ENCODE measurements around the gene NKD2. TPM values are rescaled to one million over a fixed set of nuclear protein-coding genes. Genes with fewer than 3 reads are reported as not detected.

Gene NKD2
- total RNA-seq, 1 experiment from 2014 or later: not detected

DNA sequence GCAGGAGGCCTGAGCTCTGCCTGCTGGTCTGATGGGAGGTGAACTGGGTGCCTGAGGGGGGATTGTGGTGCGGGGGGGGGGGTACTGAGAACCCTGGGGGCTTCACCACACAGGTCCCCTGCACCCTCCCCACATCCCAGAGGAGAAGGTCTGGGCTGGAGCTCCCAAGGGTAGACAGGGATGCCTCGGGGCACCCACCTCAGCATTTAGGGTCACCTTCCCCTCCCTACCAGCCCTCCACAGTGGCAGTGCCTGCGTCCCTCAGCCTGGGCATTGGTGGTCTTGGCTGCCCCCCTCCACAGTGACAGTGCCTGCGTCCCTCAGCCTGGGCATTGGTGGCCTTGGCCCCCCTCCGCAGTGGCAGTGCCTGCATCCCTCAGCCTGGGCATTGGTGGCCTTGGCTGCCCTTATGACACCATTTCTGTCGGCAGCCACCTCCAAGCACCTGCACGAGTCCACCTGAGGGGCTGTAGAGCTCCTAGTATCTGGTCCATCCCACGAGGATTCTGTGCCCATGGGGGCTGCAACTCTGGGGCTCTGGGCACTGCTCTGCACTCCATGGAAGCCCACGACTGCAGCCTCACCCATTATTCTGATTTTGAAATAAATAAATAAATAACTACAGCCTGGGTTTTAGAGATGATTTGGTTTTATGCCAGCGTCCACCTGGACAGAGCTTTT lies 21.5 kb downstream of the NKD2 start:
- no peak for DNase-seq (ENCODE audit: low read depth)

DNA sequence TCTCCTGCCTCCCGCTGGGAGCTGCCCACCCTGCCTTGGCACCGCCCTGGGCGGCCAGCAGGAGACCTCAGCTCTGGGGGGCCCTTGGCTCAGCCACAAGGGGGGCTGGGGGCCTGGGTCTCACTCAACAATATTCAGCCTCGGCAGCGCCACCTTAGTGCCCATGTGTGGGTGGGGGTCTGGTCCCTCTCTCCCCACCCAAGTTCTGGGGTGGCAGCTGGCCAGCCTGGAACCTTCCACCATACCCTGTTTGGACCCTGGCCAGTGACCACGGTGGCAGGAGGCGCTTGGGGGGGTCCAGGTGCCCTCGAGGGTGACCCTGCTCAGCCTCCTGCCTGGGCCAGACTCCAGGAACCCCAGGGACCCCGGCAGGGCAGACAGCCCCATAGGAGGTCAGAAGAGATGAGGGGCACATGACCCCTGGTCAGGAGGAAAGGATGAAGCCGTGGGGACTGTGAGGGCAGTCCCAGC lies 22.2 kb downstream of the NKD2 start:
- DNase-seq (ENCODE audit: low read depth): no peak

DNA sequence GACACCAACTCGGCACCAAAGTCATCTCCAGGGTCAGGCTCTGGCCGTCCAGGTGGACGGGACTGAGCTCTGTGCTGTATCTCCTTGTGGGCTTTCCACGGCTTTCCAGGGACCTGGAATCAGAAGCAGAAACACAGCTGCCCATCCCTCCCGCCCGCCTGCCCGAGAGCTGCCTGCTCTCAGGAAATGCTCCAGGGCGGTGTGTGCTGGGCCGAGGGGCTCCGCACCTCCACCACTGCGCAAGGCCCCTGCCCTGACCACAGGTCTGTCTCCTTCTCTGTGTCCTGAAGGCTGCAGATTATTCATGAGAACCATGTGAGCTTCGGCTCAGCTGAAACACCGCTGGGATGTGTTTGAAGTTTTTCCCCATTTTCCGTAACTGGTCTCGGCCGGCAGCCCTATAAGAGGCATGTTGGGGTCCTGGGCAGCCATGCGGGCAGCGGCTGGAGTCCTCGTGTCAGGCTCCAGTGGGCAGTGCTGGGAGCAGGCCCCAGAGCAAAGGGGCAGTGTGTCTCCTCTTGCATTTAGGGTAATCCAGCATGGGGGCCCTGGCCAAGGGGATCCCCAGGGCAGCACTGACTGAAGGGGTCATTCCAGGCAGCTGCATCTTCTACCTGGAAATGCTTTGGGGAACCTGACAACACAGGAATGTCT lies 22.8 kb downstream of the NKD2 start:
- no peak for DNase-seq (ENCODE audit: low read depth)

DNA sequence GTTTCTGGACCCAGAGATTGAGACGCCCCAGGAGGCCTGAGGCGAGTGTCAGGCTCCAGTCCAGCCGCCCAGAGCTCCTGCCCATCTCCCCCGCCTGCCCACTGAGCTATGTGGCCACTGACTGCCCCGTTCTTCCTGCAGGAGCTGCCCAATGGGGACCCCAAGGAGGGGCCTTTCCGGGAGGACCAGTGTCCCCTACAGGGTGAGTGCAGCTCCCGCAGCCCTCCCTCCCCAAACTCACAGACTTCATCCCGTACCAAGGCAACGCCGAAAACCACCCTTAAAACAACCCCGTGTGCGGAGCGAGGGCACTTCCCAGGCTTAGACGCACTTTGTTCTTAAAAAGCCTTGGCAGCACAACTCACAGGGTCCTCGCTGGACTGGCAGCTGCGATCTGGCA lies 23.4 kb downstream of the NKD2 start:
- DNase-seq (ENCODE audit: low read depth): no peak

DNA sequence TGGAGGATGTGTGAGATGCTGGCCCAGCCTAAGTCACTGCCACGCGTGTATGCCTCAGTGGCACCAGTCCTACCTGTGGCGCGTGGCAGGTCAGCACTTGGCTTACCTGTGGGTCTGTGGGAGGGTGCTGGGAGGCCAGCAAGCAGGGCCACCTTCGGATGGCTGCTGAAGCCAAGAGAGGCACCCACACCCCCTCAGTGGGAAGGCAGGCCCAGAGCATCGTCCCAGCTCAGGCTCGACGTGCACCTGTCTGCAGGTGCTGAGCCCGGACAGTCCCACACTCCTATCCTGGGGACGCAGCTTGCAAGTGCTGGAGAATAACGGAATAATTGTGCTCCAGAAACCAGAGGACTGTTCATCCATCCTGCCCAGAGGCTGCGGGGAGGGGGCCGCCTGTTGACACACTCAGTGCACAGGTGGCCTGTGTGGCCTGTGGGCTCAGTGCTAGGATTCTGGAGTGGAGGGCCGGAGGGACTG lies 24.0 kb downstream of the NKD2 start:
- DNase-seq (ENCODE audit: low read depth): no peak

DNA sequence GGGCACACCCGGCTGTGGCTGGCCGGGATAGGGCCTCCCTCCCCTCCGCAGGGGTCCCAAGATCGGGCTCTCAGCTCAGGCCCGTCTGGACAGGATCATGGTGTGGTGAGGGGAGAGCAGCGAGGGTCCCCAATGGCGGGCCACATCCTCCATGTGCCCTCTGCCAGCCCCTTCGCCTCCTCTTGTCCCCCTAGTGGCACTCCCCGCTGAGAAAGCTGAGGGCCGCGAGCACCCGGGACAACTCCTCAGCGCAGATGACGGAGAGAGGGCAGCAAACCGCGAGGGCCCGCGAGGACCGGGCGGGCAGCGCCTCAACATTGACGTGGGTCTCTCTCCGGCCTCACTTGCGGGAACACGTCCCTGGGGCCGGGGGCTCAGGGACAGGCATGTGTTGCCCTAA lies 24.6 kb downstream of the NKD2 start:
- DNase-seq (ENCODE audit: low read depth): no peak

DNA sequence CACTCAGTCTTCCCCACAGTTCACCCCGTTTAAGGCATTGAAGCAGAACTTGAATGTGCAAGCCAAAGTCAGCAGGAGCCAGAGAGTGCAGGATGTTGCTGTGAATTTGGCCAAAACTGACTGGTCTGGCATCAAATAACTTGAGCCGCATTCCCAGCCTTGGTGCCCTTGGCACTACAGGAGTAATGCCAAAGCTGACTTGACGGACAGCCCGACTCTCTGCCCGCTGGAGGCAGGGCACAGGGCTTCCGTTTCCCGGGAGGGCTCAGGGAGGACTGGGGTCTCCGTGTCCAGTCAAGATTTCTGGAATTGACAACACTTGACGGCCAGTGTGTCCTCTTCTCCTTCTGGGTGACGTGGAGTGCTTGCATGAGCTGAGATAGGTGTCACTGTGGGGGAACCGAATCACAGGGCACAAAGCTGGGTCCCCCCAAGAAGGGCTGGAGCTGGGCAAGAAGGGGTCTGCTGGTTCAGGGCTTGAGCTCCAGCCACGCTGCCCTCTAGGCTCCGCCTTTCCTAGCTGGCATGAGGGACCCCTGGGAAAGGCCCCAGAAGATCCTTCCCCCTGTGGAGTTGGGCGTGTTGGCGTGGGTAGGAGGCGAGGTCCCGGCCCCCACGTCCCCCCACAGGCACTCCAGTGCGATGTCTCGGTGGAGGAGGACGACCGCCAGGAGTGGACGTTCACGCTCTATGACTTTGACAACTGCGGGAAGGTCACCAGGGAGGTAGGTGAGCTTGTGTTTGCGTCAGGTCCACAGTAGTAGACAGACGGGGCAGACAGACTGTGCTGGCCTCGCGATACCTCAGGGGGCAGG lies 25.2 kb downstream of the NKD2 start:
- DNase-seq (ENCODE audit: low read depth): no peak

DNA sequence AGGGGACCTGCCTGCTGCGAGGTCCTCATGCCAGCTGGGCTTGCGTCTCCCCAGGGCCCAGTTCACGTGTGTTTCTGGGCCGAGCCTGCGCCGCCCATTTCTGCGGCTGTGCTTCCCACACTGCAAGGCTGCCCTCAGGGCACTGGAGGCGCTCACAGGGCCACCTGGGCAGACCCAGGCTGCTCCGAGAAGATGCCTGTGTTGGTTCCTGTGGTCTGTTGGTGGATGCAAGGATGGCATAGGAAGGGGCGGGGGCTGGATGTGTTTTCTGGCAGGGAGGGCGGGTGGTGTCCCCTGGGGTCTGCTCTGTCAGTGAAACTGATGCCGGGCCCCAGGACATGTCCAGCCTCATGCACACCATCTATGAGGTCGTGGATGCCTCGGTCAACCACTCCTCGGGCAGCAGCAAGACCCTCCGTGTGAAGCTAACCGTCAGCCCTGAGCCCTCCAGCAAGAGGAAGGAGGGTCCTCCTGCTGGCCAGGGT lies 25.9 kb downstream of the NKD2 start:
- DNase-seq (ENCODE audit: low read depth): no peak

DNA sequence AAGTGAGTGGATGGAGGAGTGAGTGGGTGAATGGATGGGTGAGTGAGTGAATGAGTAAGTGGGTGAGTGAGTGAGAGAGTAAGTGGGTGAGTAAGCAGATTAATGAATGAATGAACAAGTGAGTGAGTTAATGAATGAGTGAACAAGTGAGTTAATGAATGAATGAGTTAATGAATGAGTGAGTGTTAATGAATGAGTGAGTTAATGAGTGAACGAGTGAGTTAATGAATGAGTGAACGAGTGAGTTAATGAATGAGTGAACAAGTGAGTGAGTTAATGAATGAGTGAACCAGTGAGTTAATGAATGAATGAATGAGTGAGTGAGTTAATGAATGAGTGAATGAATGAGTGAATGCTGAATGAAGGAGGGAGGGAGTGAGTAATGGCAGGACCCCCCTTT lies 26.4 kb downstream of the NKD2 start:
- no peak for DNase-seq (ENCODE audit: low read depth)

DNA sequence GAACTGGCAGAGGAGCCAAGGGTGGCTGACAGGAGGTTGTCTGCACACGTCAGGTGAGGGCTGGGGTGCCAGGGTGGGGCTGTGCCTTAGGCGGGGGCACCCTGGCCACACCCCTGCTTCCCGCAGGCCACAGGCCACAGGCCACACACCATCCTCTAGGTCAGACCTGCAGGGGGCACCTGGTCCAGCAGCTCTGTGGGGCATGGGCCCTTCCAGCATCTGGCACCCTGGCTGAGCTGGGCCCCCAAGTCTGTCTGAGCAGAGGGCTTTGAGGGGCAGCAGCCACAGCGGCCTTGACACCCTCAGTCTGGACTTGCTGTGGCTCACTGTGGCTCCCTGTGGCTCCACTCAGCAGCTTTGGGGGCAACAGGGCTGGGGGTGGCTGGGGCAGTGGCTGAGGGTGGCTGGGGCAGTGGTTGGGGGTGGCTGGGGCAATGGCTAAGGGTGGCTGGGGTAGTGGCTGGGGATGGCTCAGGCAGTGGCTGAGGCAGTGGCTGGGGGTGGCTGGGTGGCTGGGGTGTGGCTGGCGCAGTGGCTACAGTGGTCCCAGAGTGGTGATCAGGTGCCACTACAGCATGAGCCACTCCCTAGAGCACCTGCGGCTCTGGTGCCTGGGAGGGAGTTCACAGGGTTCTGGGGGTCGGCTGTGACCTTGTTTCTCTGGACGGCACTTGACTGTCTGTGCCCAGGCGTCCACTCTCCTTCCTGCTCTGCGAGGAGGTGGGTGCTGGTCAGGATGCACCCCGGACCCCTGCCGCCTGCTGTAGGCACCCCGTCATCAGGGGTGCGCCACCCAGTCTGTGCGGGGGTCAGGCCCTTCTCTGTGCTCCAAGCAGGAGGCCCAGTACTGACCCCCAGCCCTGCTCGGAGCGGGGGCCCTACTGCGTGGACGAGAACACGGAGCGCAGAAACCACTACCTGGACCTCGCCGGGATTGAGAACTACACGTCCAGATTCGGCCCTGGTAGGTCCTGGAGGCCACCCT lies 27.1 kb downstream of the NKD2 start:
- no peak for DNase-seq (ENCODE audit: low read depth)

DNA sequence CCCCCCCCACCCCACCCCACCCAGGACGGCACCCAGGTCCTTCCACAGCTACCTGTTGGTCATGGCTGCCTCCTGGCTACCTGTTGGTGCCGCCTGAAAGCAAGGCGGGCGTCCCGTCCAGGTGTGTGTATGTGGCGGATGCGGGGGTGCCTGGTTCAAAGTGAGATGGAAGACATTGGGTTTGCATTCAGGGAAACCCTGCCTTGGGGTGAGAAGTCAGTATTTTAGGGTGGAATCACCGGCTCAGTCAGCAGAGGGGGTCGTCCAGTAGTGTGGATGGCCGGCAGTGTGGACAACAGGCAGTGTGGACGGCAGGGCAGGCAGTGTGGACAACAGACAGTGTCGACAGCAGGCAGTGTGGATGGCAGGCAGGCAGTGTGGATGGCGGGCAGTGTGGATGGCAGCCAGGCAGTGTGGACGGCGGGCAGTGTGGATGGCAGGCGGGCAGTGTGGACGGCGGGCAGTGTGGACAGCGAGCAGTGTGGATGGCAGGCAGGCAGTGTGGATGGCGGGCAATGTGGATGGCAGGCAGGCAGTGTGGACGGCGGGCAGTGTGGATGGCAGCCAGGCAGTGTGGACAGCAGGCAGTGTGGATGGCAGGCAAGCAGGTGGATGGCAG lies 28.0 kb downstream of the NKD2 start:
- DNase-seq (ENCODE audit: low read depth): no peak

DNA sequence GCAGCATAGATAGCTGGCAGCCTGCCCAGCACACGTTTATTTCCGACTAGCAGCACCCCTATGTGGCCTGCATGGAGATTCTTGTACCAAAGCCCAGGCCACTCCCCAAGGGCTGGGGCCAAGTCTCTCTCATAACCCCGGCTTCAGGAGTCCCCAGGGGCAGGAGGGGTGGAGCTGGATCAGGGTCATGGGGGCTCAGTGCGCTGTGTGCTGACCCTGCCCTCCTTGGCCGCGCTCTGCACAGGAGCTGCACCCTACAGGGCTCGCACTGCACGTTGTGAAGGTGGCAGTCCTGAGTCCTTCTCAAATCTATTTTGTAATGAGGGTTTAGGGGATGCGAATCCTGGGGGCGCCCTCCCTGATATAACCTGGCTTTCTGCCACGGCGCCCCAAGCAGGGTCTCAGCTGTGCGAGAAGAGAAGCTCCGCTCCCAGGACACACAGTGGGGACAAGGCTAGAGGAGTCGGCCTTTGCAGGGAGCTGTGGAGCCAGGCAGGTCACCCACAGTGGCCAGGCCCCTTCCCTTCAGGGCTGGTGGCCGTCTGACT lies 28.6 kb downstream of the NKD2 start:
- no peak for DNase-seq (ENCODE audit: low read depth)

DNA sequence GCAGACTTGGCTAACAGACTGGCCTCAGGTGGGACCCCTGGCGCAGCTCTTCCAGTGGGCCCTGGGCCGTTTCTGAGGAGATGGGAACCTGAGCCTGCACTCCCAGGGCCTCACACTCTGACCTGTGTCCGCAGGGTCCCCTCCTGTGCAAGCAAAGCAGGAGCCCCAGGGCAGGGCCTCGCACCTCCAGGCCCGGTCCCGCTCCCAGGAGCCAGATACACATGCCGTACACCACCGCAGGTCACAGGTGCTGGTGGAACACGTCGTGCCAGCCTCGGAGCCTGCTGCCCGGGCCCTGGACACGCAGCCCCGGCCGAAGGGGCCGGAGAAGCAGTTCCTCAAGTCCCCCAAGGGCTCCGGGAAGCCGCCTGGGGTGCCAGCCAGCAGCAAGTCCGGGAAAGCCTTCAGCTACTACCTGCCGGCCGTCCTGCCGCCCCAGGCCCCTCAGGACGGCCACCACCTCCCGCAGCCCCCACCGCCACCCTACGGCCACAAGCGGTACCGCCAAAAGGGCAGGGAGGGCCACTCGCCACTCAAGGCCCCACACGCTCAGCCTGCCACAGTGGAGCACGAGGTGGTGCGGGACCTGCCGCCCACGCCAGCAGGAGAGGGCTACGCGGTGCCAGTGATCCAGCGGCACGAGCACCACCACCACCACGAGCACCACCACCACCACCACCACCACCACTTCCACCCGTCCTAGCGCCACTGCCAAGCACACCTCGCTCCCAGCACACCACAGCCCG lies 29.2 kb downstream of the NKD2 start:
- no peak for DNase-seq (ENCODE audit: low read depth)

DNA sequence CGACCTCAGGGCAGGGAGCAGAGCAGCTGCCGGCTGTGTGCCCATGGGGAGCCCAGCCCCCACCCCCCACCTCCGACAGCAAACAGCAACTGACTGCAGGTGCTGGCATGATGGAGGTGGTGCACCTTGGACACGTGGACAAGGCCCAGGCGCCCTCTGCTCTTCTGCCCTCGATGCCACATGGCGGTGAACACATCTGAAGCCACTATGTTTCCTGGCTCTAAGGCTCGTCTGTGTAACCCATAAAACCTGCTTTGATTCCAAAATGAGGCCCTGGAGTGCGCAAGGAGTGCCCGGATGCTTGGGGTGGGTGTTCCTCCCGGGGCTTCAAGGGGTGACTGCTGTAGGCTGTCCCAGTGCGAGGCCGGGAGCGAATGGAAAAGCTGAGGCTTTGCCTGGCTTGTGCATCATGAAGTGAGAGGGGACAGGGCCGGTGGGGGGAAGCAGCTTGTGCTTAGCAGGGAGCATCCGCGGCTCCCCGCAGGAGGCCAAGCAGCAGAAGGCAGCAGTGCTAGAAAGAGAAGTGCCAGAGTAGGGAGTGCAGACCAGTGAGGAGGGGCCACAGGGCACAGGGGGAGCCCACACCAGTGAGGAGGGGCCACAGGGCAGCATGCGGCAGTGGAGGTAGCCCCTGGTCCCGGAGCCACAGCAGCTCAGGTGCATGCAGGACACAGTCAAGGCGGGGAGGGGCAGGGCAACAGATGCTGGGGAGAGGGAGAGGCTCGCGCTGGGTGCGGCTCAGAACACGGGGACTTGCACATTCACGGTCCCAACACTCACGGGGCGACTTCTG lies 30.0 kb downstream of the NKD2 start:
- no peak for DNase-seq (ENCODE audit: low read depth)

DNA sequence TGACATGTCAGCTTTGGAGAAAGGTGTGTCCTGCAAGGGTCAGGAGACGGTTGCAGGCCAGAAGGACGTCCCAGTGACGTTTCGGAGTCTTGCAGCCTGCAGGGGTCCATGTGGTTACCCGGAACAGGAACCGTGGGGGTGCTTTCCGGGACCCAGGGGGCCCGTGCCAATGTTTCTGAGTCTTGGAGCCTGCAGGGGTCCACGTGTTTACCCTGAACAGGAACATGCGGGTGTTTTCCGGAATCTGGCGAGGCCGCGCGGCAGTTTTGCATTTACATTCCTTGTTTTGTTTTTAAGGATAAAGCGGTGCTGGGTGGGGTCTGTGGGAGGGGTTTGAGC lies 30.6 kb downstream of the NKD2 start:
- no peak for DNase-seq (ENCODE audit: low read depth)

DNA sequence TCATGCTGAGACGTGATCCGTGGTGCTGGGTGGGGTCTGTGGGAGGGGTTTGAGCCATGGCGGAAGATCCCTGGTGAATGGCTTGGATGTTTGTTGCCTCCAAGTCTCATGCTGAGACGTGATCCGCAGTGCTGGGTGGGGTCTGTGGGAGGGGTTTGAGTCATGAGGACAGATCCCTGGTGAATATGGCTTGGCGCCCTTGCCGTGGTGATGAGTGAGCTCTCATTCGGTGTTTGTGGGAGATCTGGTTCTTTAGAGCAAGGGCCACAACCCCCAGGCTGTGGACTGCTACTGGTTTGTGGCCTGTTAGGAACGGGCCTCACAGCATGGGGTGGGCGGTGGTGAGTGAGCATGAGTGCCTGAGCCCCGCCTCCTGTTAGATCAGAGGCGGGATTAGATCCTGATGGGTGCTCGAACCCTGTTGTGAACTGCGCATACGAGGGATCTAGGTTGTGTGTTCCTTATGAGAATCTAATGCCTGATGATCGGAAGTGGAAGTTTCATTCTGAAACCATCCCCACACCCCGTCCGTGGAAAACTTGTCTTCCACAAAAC lies 31.2 kb downstream of the NKD2 start:
- no peak for DNase-seq (ENCODE audit: low read depth)

DNA sequence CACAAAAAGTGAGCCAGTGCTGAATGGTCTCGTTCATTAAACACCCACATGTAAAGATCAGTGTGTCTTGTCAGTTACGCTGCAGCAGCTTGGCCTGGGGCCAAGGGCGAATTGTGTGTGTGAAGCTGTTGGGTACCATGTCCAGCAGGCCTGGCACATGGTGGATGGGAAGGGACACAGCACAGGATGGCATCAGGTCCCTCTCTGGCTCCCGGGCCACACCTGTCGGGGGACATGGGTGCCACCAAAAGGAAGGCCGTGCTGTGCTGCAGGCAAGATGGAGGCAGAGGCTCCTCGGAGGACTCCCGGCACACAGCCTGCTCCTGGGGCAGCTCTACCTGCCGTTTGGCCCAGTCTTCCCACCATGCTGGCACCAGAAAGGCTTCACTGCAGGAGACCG lies 32.0 kb downstream of the NKD2 start:
- DNase-seq (ENCODE audit: low read depth): no peak
